HEK293T (cell line): ENCODE data around the gene PLXNB3.
"Not testable (repeated sequence)": the region's sequence is repeated elsewhere in the genome, so short reads cannot be mapped to it uniquely, and the experiment has no call there.

ENCODE experiments used
- CTCF ChIA-PET: fragments of 350-600 bp; formaldehyde crosslinking; extraction: SDS; loops from one replicate; lab custom pipeline; 2021; ENCODE audit warnings: antibody characterized with exemption, inconsistent platforms; lab: Yijun Ruan, JAX
- POLR2A ChIA-PET: fragments of 350-600 bp; formaldehyde crosslinking; extraction: SDS; loops from one replicate; lab custom pipeline; 2020; ENCODE audit warnings: antibody characterized with exemption, inconsistent platforms; lab: Yijun Ruan, JAX
- DNase-seq: peaks from one replicate; pipeline ENCODE4 v3.0.0; 2012; ENCODE audit warnings: mixed read lengths; ENCODE audit errors: extremely low spot score
- ARNT ChIP-seq: fragments of 450-650 bp; IDR thresholded peaks from 2 replicates; pipeline ENCODE4 v1.6.1; 2017; ENCODE audit warnings: mild to moderate bottlenecking
- BHLHE40 ChIP-seq: fragments of 450-650 bp; IDR thresholded peaks from 2 replicates; pipeline ENCODE4 v1.6.1; 2016; ENCODE audit warnings: mild to moderate bottlenecking, moderate library complexity, borderline replicate concordance
- CTBP1 ChIP-seq: fragments of 450-650 bp; IDR thresholded peaks from 2 replicates; pipeline ENCODE4 v1.6.1; 2016; ENCODE audit warnings: borderline replicate concordance
- ELF4 ChIP-seq: fragments of 450-650 bp; IDR thresholded peaks from 2 replicates; pipeline ENCODE4 v1.6.1; 2017; ENCODE audit warnings: antibody characterized with exemption
- FOXA1 ChIP-seq: fragments of 450-650 bp; IDR thresholded peaks from 2 replicates; pipeline ENCODE4 v1.6.1; 2016; ENCODE audit warnings: mild to moderate bottlenecking
- FOXK2 ChIP-seq: fragments of 450-650 bp; IDR thresholded peaks from 2 replicates; pipeline ENCODE4 v1.6.1; 2016; ENCODE audit warnings: mild to moderate bottlenecking
- FOXM1 ChIP-seq: fragments of 450-650 bp; IDR thresholded peaks from 2 replicates; pipeline ENCODE4 v1.6.1; 2017; ENCODE audit warnings: mild to moderate bottlenecking, borderline replicate concordance
- HDGF ChIP-seq: fragments of 450-650 bp; IDR thresholded peaks from 2 replicates; pipeline ENCODE4 v1.6.1; 2017; ENCODE audit warnings: antibody characterized with exemption, borderline replicate concordance
- L3MBTL2 ChIP-seq: fragments of 450-650 bp; conservative IDR thresholded peaks from 2 replicates; pipeline ENCODE4 v1.6.1; 2016; ENCODE audit warnings: mild to moderate bottlenecking
- LEF1 ChIP-seq: fragments of 450-650 bp; IDR thresholded peaks from 2 replicates; pipeline ENCODE4 v1.6.1; 2017; ENCODE audit warnings: mild to moderate bottlenecking, borderline replicate concordance
- NFRKB ChIP-seq: fragments of 450-650 bp; IDR thresholded peaks from 2 replicates; pipeline ENCODE4 v1.6.1; 2016; ENCODE audit warnings: mild to moderate bottlenecking, moderate library complexity
- PKNOX1 ChIP-seq: fragments of 450-650 bp; IDR thresholded peaks from 2 replicates; pipeline ENCODE4 v1.6.1; 2016
- SP1 ChIP-seq: fragments of 450-650 bp; IDR thresholded peaks from 2 replicates; pipeline ENCODE4 v1.6.1; 2017
- SUZ12 ChIP-seq: fragments of 450-650 bp; IDR thresholded peaks from 2 replicates; pipeline ENCODE4 v1.6.1; 2016; ENCODE audit warnings: mild to moderate bottlenecking
- TARDBP ChIP-seq: fragments of 450-650 bp; IDR thresholded peaks from 2 replicates; pipeline ENCODE4 v1.6.1; 2016
- ZNF384 ChIP-seq: fragments of 450-650 bp; IDR thresholded peaks from 2 replicates; pipeline ENCODE4 v1.6.1; 2016

The PLXNB3 gene

GRCh38 chrX:153814591-153815315 is 50.7 kb downstream of the PLXNB3 start:
- TF ChIP-seq BHLHE40, result no peak
- TF ChIP-seq LEF1, result no peak
- TF ChIP-seq ELF4, result no peak
- TF ChIP-seq CTBP1, result no peak
- no peak for TF ChIP-seq FOXA1
- no peak for TF ChIP-seq ARNT
- TF ChIP-seq HDGF, result no peak
- CTCF ChIA-PET, result no interaction called here
- POLR2A ChIA-PET, result no interaction called here
- no peak for DNase-seq

GRCh38 chrX:153816831-153817690 is 53.0 kb downstream of the PLXNB3 start:
- TF ChIP-seq BHLHE40 (no peak), ARNT (no peak), ZNF384 (no peak), HDGF (no peak), LEF1 (no peak), SP1 (no peak), FOXK2 (no peak), L3MBTL2 (no peak), PKNOX1 (no peak), FOXA1 (no peak)
- ChIA-PET POLR2A (no interaction called here), CTCF (no interaction called here)
- DNase-seq, result no peak

GRCh38 chrX:153818064-153818463 is 54.0 kb downstream of the PLXNB3 start:
- ChIA-PET CTCF (interaction anchor here (0.6 to 2.3 kb wide), 2 partner anchors 129 to 285 kb away, joined by 3 to 10 read pairs; no protein-coding TSS in a partner anchor), POLR2A (interaction anchor here (1.4 kb wide), 1 partner anchor 10 kb away, joined by 3 read pairs; no protein-coding TSS in a partner anchor)
- DNase-seq, result not testable (repeated sequence)

- TF ChIP-seq ZNF384 (no peak), ARNT (no peak), NFRKB (no peak), CTBP1 (no peak), TARDBP (no peak), HDGF (no peak), SUZ12 (no peak), LEF1 (no peak), SP1 (no peak), PKNOX1 (no peak), FOXA1 (no peak), ELF4 (no peak)
- POLR2A ChIA-PET, result interaction anchor here (0.8 to 1.4 kb wide), 4 partner anchors 9 to 116 kb away, joined by 3 to 4 read pairs (median 3); partner anchors contain the start of genes IDH3G, NAA10 and SSR4
- DNase-seq, result peak; percentile 82
- CTCF ChIA-PET, result interaction anchor here (0.6 to 2.3 kb wide), 2 partner anchors 128 to 284 kb away, joined by 3 to 10 read pairs; no protein-coding TSS in a partner anchor
Measured at GRCh38 chrX:153818571-153819383, 54.7 kb downstream of the PLXNB3 start.

- TF ChIP-seq LEF1, result no peak
- TF ChIP-seq TARDBP, result no peak
- TF ChIP-seq PKNOX1, result no peak
- no peak for TF ChIP-seq SP1
- no peak for TF ChIP-seq FOXK2
- TF ChIP-seq CTBP1, result no peak
- TF ChIP-seq ARNT, result no peak
- TF ChIP-seq ELF4, result no peak
- TF ChIP-seq FOXM1, result no peak
- TF ChIP-seq HDGF, result no peak
- no peak for TF ChIP-seq FOXA1
- no peak for TF ChIP-seq L3MBTL2
- no peak for TF ChIP-seq SUZ12
- TF ChIP-seq NFRKB, result no peak
- no peak for TF ChIP-seq BHLHE40
- TF ChIP-seq ZNF384, result no peak
- ChIA-PET CTCF (interaction anchor here (2.3 kb wide), 1 partner anchor 127 kb away, joined by 10 read pairs; no protein-coding TSS in a partner anchor), POLR2A (interaction anchor here (0.8 to 1.3 kb wide), 3 partner anchors 25 to 115 kb away, joined by 3 to 4 read pairs (median 3); partner anchors contain the start of genes IDH3G, NAA10 and SSR4)
- DNase-seq, result no peak
Measured at GRCh38 chrX:153819384-153820040, 55.5 kb downstream of the PLXNB3 start.
